Esophagus (tissue), 2 donors: ENCODE measurements around the gene PALMD. TPM values are rescaled to one million over a fixed set of nuclear protein-coding genes. Genes with fewer than 3 reads are reported as not detected.

Experiments
- H3K27ac ChIP-seq, 2 donors: one replicate each; pipeline ENCODE4 v1.5.1; 2013; ENCODE audit warnings: low read depth in 2 of 2, mild to moderate bottlenecking in 2 of 2, inconsistent platforms in 1 of 2, low read length in 1 of 2, moderate library complexity in 1 of 2
- H3K27me3 ChIP-seq, 2 donors: one replicate each; pipeline ENCODE4 v1.6.1; 2013; ENCODE audit warnings: low read length in 2 of 2, control low read depth in 1 of 2, mild to moderate bottlenecking in 1 of 2; ENCODE audit not compliant: insufficient read depth in 2 of 2, control insufficient read depth in 1 of 2
- H3K36me3 ChIP-seq, 2 donors: one replicate each; pipeline ENCODE4 v1.6.1; 2013; ENCODE audit warnings: low read length in 1 of 2; ENCODE audit not compliant: control insufficient read depth in 2 of 2, insufficient read depth in 2 of 2
- H3K4me1 ChIP-seq, 2 donors: one replicate each; pipeline ENCODE4 v1.6.1; 2013; ENCODE audit warnings: low read length in 1 of 2; ENCODE audit not compliant: control insufficient read depth in 2 of 2, insufficient read depth in 2 of 2
- H3K4me3 ChIP-seq, 2 donors: one replicate each; pipeline ENCODE4 v1.5.1; 2013; ENCODE audit warnings: low read length in 2 of 2, mild to moderate bottlenecking in 2 of 2, low read depth in 1 of 2, moderate library complexity in 1 of 2
- H3K9me3 ChIP-seq, 2 donors: one replicate each; pipeline ENCODE4 v1.6.1; 2013; ENCODE audit warnings: mild to moderate bottlenecking in 2 of 2, low read depth in 1 of 2, low read length in 1 of 2, moderate library complexity in 1 of 2; ENCODE audit not compliant: control insufficient read depth in 2 of 2, insufficient read depth in 1 of 2
- WGBS, 2 donors: extraction: QIAGEN DNeasy Blood & Tissue Kit; methylation state at CpG; one replicate each; pipeline ENCODE4 v1.1.7; 2013; 5-methylcytosine and 5-hydroxymethylcytosine counted together
- polyA plus RNA-seq, 2 donors: library from polyadenylated mRNA; stranded (reverse); fragments of 200-250 nt; gene quantifications; one replicate each; pipeline ENCODE4 v1.2.3, GENCODE V29; 2013
- donor health status: healthy with polysubstance abuse.
- donor health status: Bipolar disorder and iron deficiency.

Gene PALMD
- polyA plus RNA-seq, 2 donors, result 18.3 to 35.9 TPM

DNA sequence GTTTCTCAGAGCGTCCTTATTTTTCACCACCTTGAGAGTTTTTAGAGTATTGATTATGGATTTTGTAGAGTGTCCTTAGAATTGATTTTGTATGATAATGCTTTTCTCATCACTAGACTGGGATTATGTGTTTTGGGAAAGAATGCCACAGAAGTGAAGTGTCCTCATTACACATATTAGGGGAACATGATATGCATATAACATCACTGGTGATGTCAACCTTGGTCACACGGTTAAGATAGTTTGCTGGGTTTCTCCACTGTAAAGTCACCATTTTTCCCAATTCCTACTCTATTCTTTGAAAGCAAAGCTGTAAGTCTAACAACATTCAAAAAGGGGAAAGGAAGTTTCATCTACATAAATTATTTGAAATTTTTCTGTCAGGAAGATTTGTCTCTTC lies 39.6 kb upstream of the PALMD start:
- no peak overlapping the region for H3K27ac ChIP-seq
- no peaks in the 10 kb centered on the region for H3K9me3 ChIP-seq
- H3K36me3 ChIP-seq, result no peaks in the 10 kb centered on the region
- no peaks in the 10 kb centered on the region for H3K4me1 ChIP-seq
- no peak overlapping the region for H3K4me3 ChIP-seq
- no peaks in the 10 kb centered on the region for H3K27me3 ChIP-seq
- WGBS, 2 donors, result 87 to 90% methylated on average over 2 of the region's 2 CpGs

- no peak overlapping the region for H3K4me3 ChIP-seq
- H3K9me3 ChIP-seq, result no peaks in the 10 kb centered on the region
- no peaks in the 10 kb centered on the region for H3K27me3 ChIP-seq
- 85 to 95% methylated on average over 1 of the region's 1 CpG for WGBS, 2 donors
- H3K36me3 ChIP-seq, result no peaks in the 10 kb centered on the region
- no peak overlapping the region for H3K27ac ChIP-seq
- H3K4me1 ChIP-seq, result no peaks in the 10 kb centered on the region
Observed at GRCh38 chr1:99607590-99607989, 38.3 kb upstream of the PALMD start.

DNA sequence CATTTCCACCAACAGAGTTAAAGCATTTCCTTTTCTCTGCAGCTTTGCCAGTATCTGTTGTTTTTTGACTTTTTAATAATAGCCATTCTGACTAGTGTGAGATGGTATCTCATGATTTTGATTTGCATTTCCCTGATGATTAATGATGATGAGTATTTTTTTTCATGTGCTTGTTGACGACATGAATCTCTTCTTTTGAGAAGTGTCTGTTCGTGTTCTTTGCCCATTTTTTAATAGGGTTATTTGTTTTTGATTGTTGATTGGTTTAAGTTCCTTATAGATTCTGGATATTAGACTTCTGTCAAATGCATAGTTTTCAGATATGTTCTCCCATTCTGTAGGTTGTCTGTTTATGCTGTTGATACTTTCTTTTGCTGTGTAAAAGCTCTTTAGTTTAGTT lies 37.9 kb upstream of the PALMD start:
- Histone ChIP-seq H3K36me3 (no peaks in the 10 kb centered on the region), H3K4me1 (no peaks in the 10 kb centered on the region), H3K27ac (no peak overlapping the region), H3K4me3 (no peak overlapping the region), H3K9me3 (no peaks in the 10 kb centered on the region), H3K27me3 (no peaks in the 10 kb centered on the region)
- WGBS, 2 donors, result 74 to 85% methylated on average over 2 of the region's 2 CpGs

GRCh38 chr1:99613716-99614115 lies 32.2 kb upstream of the PALMD start:
- no peak overlapping the region for H3K27ac ChIP-seq
- WGBS, 2 donors, result 75 to 78% methylated on average over 2 of the region's 2 CpGs
- H3K9me3 ChIP-seq, result no peaks in the 10 kb centered on the region
- no peaks in the 10 kb centered on the region for H3K36me3 ChIP-seq
- no peaks in the 10 kb centered on the region for H3K4me1 ChIP-seq
- no peaks in the 10 kb centered on the region for H3K27me3 ChIP-seq
- no peak overlapping the region for H3K4me3 ChIP-seq

DNA sequence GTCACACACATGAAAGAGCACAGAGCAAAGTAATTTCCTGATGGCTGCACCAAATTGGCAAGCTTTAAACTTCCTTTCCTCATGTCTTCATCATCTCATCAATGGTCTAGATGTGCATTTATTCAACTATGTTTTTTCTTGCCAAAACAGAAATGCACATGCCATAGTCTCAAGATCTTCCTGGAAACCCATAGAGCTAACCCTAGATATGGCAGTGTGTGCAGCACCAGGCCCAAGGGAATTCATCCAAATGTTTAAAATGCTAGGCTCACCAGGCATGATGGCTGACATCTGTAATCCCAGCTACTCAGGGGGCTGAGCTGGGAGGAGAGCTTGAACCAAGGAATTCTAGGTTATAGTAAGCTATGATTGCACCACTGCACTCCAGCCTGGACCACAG lies 31.2 kb upstream of the PALMD start:
- Histone ChIP-seq H3K9me3 (no peaks in the 10 kb centered on the region), H3K27me3 (no peaks in the 10 kb centered on the region), H3K4me1 (peaks cover 3% of the 10 kb centered on the region in 2 donors), H3K27ac (no peak overlapping the region), H3K36me3 (no peaks in the 10 kb centered on the region), H3K4me3 (no peak overlapping the region)

GRCh38 chr1:99619583-99619982 lies 26.3 kb upstream of the PALMD start:
- Histone ChIP-seq H3K36me3 (no peaks in the 10 kb centered on the region), H3K9me3 (no peaks in the 10 kb centered on the region), H3K4me1 (peaks cover 3 to 6% of the 10 kb centered on the region in 2 donors), H3K27me3 (no peaks in the 10 kb centered on the region), H3K4me3 (no peak overlapping the region), H3K27ac (no peak overlapping the region)
- 75 to 78% methylated on average over 4 of the region's 4 CpGs for WGBS, 2 donors

GRCh38 chr1:99621340-99621901 lies 24.5 kb upstream of the PALMD start:
- H3K4me1 ChIP-seq, result peaks cover 3 to 6% of the 10 kb centered on the region in 2 donors
- WGBS, 2 donors, result 79 to 86% methylated on average over 8 of the region's 8 CpGs
- H3K36me3 ChIP-seq, result no peaks in the 10 kb centered on the region
- H3K27me3 ChIP-seq, result no peaks in the 10 kb centered on the region
- no peak overlapping the region for H3K4me3 ChIP-seq
- H3K9me3 ChIP-seq, result no peaks in the 10 kb centered on the region
- peak overlapping the region; percentile 7 to 37 for H3K27ac ChIP-seq

- H3K4me3 ChIP-seq, result no peak overlapping the region
- WGBS, 2 donors, result 74 to 91% methylated on average over 4 of the region's 4 CpGs
- H3K9me3 ChIP-seq, result no peaks in the 10 kb centered on the region
- no peaks in the 10 kb centered on the region for H3K27me3 ChIP-seq
- H3K4me1 ChIP-seq, result peaks cover 3 to 6% of the 10 kb centered on the region in 2 donors
- no peaks in the 10 kb centered on the region for H3K36me3 ChIP-seq
- H3K27ac ChIP-seq, result no peak overlapping the region
Observed at GRCh38 chr1:99622702-99623347, 23.1 kb upstream of the PALMD start.

GRCh38 chr1:99623554-99623953 lies 22.4 kb upstream of the PALMD start:
- Histone ChIP-seq H3K27me3 (no peaks in the 10 kb centered on the region), H3K27ac (no peak overlapping the region), H3K4me1 (peaks cover 3 to 6% of the 10 kb centered on the region in 2 donors), H3K4me3 (no peak overlapping the region), H3K9me3 (no peaks in the 10 kb centered on the region), H3K36me3 (no peaks in the 10 kb centered on the region)
- 62 to 73% methylated on average over 4 of the region's 4 CpGs for WGBS, 2 donors

DNA sequence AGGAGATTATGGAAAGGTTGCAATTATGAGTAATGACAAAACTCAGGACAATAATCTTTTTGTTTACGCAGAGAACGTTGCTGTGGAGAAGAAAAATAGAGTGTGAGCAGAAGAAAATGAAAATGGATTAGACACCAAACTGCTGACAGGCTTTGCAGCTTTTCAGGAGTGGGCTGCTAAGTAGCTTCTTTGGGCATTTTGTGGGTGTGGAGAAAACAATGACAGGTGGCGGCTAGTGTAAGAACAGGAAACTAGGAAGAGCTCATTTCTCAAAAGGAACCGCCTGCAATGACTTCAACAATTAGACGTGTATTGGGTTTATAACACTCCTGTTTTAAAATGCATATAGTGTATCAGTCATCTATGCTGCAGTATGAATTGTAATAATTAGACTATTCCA lies 18.3 kb upstream of the PALMD start:
- H3K9me3 ChIP-seq, result no peaks in the 10 kb centered on the region
- H3K4me1 ChIP-seq, result no peaks in the 10 kb centered on the region
- no peak overlapping the region for H3K27ac ChIP-seq
- no peaks in the 10 kb centered on the region for H3K27me3 ChIP-seq
- H3K4me3 ChIP-seq, result no peak overlapping the region
- 55 to 58% methylated on average over 5 of the region's 5 CpGs for WGBS, 2 donors
- no peaks in the 10 kb centered on the region for H3K36me3 ChIP-seq
